HCT116 (cell line): ENCODE data around the gene UQCC5. TPM values are rescaled to one million over a fixed set of nuclear protein-coding genes. Genes with fewer than 3 reads are reported as not detected.

Experiments used
- ATAC-seq: fragments of 200-7000 bp; cut with Tn5 transposase; 2 replicates; pipeline ENCODE4 v1.9.1; 2020; ENCODE audit warnings: mild to moderate bottlenecking, moderate library complexity
- BruUV-seq: library from RNA; stranded (reverse); fragments of 400-500 nt; replicated peaks from 2 replicates; lab custom pipeline; 2021; lab: Mats Ljungman, UMichigan
- CTCF ChIA-PET: fragments of 300-600 bp; sonication (Branson Sonifier 250); formaldehyde crosslinking; loops from one replicate; lab custom pipeline; 2021; ENCODE audit warnings: antibody characterized with exemption; lab: Charles Lee
- POLR2A ChIA-PET: fragments of 300-600, 350-600 bp; sonication (Branson Sonifier 250); formaldehyde crosslinking; loops from one replicate; lab custom pipeline; 2021; ENCODE audit warnings: antibody characterized with exemption; lab: Charles Lee
- RAD21 ChIA-PET, 2 experiments: fragments of 300-600 bp; sonication (Branson Sonifier 250); formaldehyde crosslinking; loops; one replicate each; lab custom pipeline; 2023; ENCODE audit warnings: low total read pairs in 2 of 2; ENCODE audit not compliant: uncharacterized antibody in 2 of 2, unreplicated experiment in 2 of 2, low non-redundant PET in 1 of 2; lab: Charles Lee
- DNase-seq: peaks from one replicate; pipeline ENCODE4 v3.0.0-alpha.2; 2010; ENCODE audit warnings: low read depth, low spot score
- H2AFZ ChIP-seq: fragments of 200-600 bp; shearing (Covaris generic), sonication (generic); 2 replicates; pipeline ENCODE4 v1.6.1; 2017; ENCODE audit warnings: low read depth, mixed run types, mixed read lengths, antibody characterized with exemption, low read length; ENCODE audit not compliant: poor library complexity, severe bottlenecking
- H3K27ac ChIP-seq: 2 replicates; pipeline ENCODE4 v1.5.1; 2012; ENCODE audit warnings: low read depth, low read length
- H3K27me3 ChIP-seq: fragments of 200-600 bp; sonication (generic); 2 replicates; pipeline ENCODE4 v1.6.1; 2016; ENCODE audit warnings: mixed run types, low read length, mixed read lengths; ENCODE audit not compliant: insufficient read depth
- H3K36me3 ChIP-seq, 2 experiments: fragments of 200-500 bp in 1 of 2; fragments of 200-600 bp in 1 of 2; sonication (Bioruptor generic) in 1 of 2; sonication (generic) in 1 of 2; 2 replicates each; pipeline versions ENCODE4 v1.5.1 to v1.6.1; 2014 to 2016; ENCODE audit warnings: low read length in 2 of 2, inconsistent platforms in 1 of 2, mixed read lengths in 1 of 2, mixed run types in 1 of 2; ENCODE audit not compliant: insufficient read depth in 2 of 2, control insufficient read depth in 1 of 2
- H3K4me1 ChIP-seq, 2 experiments: fragments of 200-600 bp in 1 of 2; sonication (generic) in 1 of 2; 2 replicates each; pipeline versions ENCODE4 v1.5.1 to v1.6.1; 2012 to 2017; ENCODE audit warnings: low read length in 2 of 2, inconsistent platforms in 1 of 2, mild to moderate bottlenecking in 1 of 2, mixed read lengths in 1 of 2, mixed run types in 1 of 2, moderate library complexity in 1 of 2; ENCODE audit not compliant: insufficient read depth in 2 of 2, control insufficient read depth in 1 of 2
- H3K4me2 ChIP-seq: fragments of 200-600 bp; sonication (generic); 2 replicates; pipeline ENCODE4 v1.6.1; 2017; ENCODE audit warnings: mixed run types, low read length, mixed read lengths
- H3K4me3 ChIP-seq, 2 experiments: fragments of 200-600 bp in 1 of 2; sonication (generic) in 1 of 2; replicated peaks in 1 of 2; 2 replicates each; pipeline ENCODE4 v1.5.1; 2011 to 2016; ENCODE audit warnings: low read length in 2 of 2, control low read depth in 1 of 2, low read depth in 1 of 2, mild to moderate bottlenecking in 1 of 2, mixed read lengths in 1 of 2, mixed run types in 1 of 2
- H3K79me2 ChIP-seq: fragments of 200-600 bp; sonication (generic); 2 replicates; pipeline ENCODE4 v1.6.1; 2017; ENCODE audit warnings: mild to moderate bottlenecking, mixed run types, low read length, moderate library complexity, mixed read lengths; ENCODE audit not compliant: insufficient read depth
- H3K9ac ChIP-seq: fragments of 200-600 bp; sonication (generic); 2 replicates; pipeline ENCODE4 v1.6.1; 2016; ENCODE audit warnings: low read length, mixed read lengths
- H3K9me2 ChIP-seq: fragments of 200-600 bp; sonication (generic), shearing (Covaris generic); 2 replicates; pipeline ENCODE4 v1.6.1; 2017; ENCODE audit warnings: mixed run types, mild to moderate bottlenecking, moderate library complexity; ENCODE audit not compliant: insufficient read depth
- H3K9me3 ChIP-seq, 2 experiments: fragments of 200-500 bp in 1 of 2; fragments of 200-600 bp in 1 of 2; sonication (Bioruptor generic) in 1 of 2; sonication (generic) in 1 of 2; 2 replicates each; pipeline ENCODE4 v1.6.1; 2014 to 2017; ENCODE audit warnings: low read length in 2 of 2, mixed read lengths in 2 of 2, inconsistent platforms in 1 of 2, low read depth in 1 of 2, mild to moderate bottlenecking in 1 of 2, mixed run types in 1 of 2, moderate library complexity in 1 of 2; ENCODE audit not compliant: control insufficient read depth in 1 of 2, insufficient read depth in 1 of 2
- H4K20me1 ChIP-seq: fragments of 200-600 bp; sonication (generic), shearing (Covaris generic); 2 replicates; pipeline ENCODE4 v1.6.1; 2017; ENCODE audit warnings: mixed run types, mild to moderate bottlenecking, moderate library complexity; ENCODE audit not compliant: insufficient read depth
- CBX3 ChIP-seq: IDR thresholded peaks from 2 replicates; pipeline ENCODE4 v1.6.1; 2012; ENCODE audit warnings: low read depth
- CEBPB ChIP-seq: IDR thresholded peaks from 2 replicates; pipeline ENCODE4 v1.6.1; 2012; ENCODE audit warnings: low read depth
- EGR1 ChIP-seq: IDR thresholded peaks from 2 replicates; pipeline ENCODE4 v1.6.1; 2012; ENCODE audit warnings: low read depth
- ELF1 ChIP-seq: IDR thresholded peaks from 2 replicates; pipeline ENCODE4 v1.6.1; 2012; ENCODE audit warnings: low read depth, borderline replicate concordance
- EZH2 ChIP-seq: fragments of 200-600 bp; sonication (generic); IDR thresholded peaks from 2 replicates; pipeline ENCODE4 v1.6.1; 2017; ENCODE audit warnings: antibody characterized with exemption, mixed run types
- EZH2phosphoT487 ChIP-seq: fragments of 200-600 bp; IDR thresholded peaks from 2 replicates; pipeline ENCODE4 v1.6.1; 2018; ENCODE audit warnings: antibody characterized with exemption, borderline replicate concordance
- FOSL1 ChIP-seq: IDR thresholded peaks from 2 replicates; pipeline ENCODE4 v1.6.1; 2012; ENCODE audit warnings: low read depth
- JUND ChIP-seq: IDR thresholded peaks from 2 replicates; pipeline ENCODE4 v1.6.1; 2012
- POLR2A ChIP-seq: IDR thresholded peaks from 2 replicates; pipeline ENCODE4 v1.7.0; 2011; ENCODE audit warnings: borderline replicate concordance; ENCODE audit not compliant: insufficient read depth, insufficient read length; ENCODE audit errors: extremely low read depth
- POLR2AphosphoS5 ChIP-seq: IDR thresholded peaks from 2 replicates; pipeline ENCODE4 v1.6.1; 2011; ENCODE audit warnings: mild to moderate bottlenecking, low read depth, low read length, moderate library complexity
- SIN3A ChIP-seq: IDR thresholded peaks from 2 replicates; pipeline ENCODE4 v1.6.1; 2012; ENCODE audit warnings: low read depth
- TCF7L2 ChIP-seq: IDR thresholded peaks from 2 replicates; pipeline ENCODE4 v1.7.0; 2011; ENCODE audit warnings: borderline replicate concordance, inconsistent platforms; ENCODE audit not compliant: insufficient read depth, insufficient read length; ENCODE audit errors: extremely low read depth
- ZFX ChIP-seq: fragments of 450-650 bp; IDR thresholded peaks from 2 replicates; pipeline ENCODE4 v1.6.1; 2017
- ZNF274 ChIP-seq: fragments of 200-500 bp; sonication (Bioruptor generic); IDR thresholded peaks from 2 replicates; pipeline ENCODE4 v1.6.1; 2014; ENCODE audit warnings: mild to moderate bottlenecking, low read depth, low read length, inconsistent platforms
- intact Hi-C: fragments of 100-400 bp; cut with micrococcal nuclease; formaldehyde crosslinking; loops from 2 replicates; pipeline ENCODE4 v1.10.0; 2022
- total RNA-seq: library from RNA; stranded (reverse); gene quantifications from one replicate; pipeline ENCODE4 v1.2.1, GENCODE V29; 2021; ENCODE audit not compliant: unreplicated experiment
- TF ChIP-seq, protein P1 (sequence below): IDR thresholded peaks from 2 replicates; pipeline ENCODE4 v1.6.1; 2012
- TF ChIP-seq, protein P2 (sequence below), 3 experiments: fragments of 200-600 bp in 1 of 3; sonication (generic) in 1 of 3; IDR thresholded peaks in 2 of 3; conservative IDR thresholded peaks in 1 of 3; 2 replicates each; pipeline ENCODE4 v1.5.1; 2012 to 2017; ENCODE audit warnings: low read depth in 2 of 3, low read length in 2 of 3, antibody characterized with exemption in 1 of 3, borderline replicate concordance in 1 of 3, control low read depth in 1 of 3, mild to moderate bottlenecking in 1 of 3, mixed read lengths in 1 of 3, mixed run types in 1 of 3, moderate library complexity in 1 of 3; ENCODE audit not compliant: insufficient read depth in 1 of 3
- TF ChIP-seq, protein P3 (sequence below): IDR thresholded peaks from 2 replicates; pipeline ENCODE4 v1.6.1; 2012
- TF ChIP-seq, protein P4 (sequence below): IDR thresholded peaks from 2 replicates; pipeline ENCODE4 v1.6.1; 2012; ENCODE audit warnings: low read depth
- TF ChIP-seq, protein P5 (sequence below): IDR thresholded peaks from 2 replicates; pipeline ENCODE4 v1.6.1; 2011; ENCODE audit warnings: mild to moderate bottlenecking, low read length, moderate library complexity; ENCODE audit not compliant: insufficient replicate concordance; ENCODE audit errors: extremely low read depth

UQCC5 gene
- total RNA-seq, 1 experiment from 2014 or later: 14.1 TPM

DNA sequence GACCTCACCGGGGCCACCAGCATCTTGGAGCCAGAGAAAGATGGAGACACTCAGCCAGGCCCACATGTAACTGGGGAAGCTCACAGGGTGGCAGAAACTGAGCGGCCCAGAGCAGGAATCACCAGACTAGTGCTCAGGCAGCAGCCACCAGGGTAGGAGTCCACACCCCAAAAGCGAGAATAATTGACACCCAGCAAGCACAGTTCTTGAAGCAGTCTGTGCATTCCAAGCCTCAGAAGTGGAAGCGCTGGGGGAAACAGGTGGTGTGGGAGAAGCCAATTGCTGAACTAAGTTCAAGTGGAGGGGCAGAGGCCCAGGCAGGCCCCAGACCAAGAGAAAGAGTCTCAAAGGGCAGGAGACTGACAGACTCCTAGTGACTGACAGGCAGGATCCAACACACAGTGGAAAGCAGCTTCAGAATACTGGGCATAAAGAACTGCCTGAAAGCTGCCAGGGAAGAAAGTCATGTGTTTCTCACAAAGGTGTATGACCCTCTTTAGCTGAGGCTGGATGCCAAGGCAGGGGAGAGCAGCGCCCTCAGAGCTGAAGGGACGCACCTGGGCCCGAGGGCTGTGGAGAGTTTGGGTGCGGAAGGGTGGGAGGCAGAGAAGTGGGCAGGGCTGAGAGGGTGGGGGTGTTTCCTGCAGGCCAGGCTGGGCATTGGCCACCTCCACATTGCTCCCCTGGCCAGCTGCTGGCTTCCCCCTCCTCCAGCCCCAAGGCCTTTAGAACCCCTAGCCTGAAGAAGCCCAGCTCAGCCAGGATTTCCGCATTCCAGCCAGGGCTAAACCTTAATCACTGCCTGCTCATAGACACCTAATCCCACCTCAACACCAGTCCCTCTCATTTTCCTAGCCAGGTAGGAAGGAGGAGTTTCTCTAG, 10.5 kb upstream of the UQCC5 start:
- intact Hi-C loops: no loop called here
- POLR2A ChIA-PET: interaction anchor here (2.7 kb wide), 1 partner anchor 10 kb away, joined by 13 read pairs; the partner anchor contains the start of gene UQCC5
- RAD21 ChIA-PET: no interaction called here
- Histone ChIP-seq H3K27ac (peak overlapping the region; percentile 18; the same call in 1 of the 2 replicates), H3K27me3 (no peaks in the 10 kb centered on the region), H3K9ac (no peak overlapping the region), H2AFZ (no peak overlapping the region), H4K20me1 (no peaks in the 10 kb centered on the region), H3K79me2 (peaks cover 6% of the 10 kb centered on the region; the same call in 1 of the 2 replicates), H3K9me2 (no peaks in the 10 kb centered on the region), H3K36me3 (peaks cover 11 to 17% of the 10 kb centered on the region in 2 experiments), H3K9me3 (no peaks in the 10 kb centered on the region), H3K4me1 (0 out of 4 replicates have a peak, but pooled peaks cover 0 to under 1% of the 10 kb centered on the region in 2 experiments), H3K4me3 (no peak overlapping the region), H3K4me2 (no peak overlapping the region)
- no TSS peak for BruUV-seq
- CTCF ChIA-PET: no interaction called here
- DNase-seq: no peak
- ATAC-seq: no peak
- TF ChIP-seq TCF7L2: no peak
- TF ChIP-seq CBX3: no peak
- TF ChIP-seq, protein P1, sequence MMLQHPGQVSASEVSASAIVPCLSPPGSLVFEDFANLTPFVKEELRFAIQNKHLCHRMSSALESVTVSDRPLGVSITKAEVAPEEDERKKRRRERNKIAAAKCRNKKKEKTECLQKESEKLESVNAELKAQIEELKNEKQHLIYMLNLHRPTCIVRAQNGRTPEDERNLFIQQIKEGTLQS: no peak
- TF ChIP-seq, protein P2, sequence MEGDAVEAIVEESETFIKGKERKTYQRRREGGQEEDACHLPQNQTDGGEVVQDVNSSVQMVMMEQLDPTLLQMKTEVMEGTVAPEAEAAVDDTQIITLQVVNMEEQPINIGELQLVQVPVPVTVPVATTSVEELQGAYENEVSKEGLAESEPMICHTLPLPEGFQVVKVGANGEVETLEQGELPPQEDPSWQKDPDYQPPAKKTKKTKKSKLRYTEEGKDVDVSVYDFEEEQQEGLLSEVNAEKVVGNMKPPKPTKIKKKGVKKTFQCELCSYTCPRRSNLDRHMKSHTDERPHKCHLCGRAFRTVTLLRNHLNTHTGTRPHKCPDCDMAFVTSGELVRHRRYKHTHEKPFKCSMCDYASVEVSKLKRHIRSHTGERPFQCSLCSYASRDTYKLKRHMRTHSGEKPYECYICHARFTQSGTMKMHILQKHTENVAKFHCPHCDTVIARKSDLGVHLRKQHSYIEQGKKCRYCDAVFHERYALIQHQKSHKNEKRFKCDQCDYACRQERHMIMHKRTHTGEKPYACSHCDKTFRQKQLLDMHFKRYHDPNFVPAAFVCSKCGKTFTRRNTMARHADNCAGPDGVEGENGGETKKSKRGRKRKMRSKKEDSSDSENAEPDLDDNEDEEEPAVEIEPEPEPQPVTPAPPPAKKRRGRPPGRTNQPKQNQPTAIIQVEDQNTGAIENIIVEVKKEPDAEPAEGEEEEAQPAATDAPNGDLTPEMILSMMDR (IDR thresholded peaks at IDR 0.05 in 2 of 3, conservative IDR thresholded peaks at IDR 0.05 in 1 of 3; ENCODE audit: borderline replicate concordance in 1 of 3, insufficient read depth in 1 of 3, low read depth in 2 of 3, low read length in 2 of 3): no peak
- TF ChIP-seq CEBPB: no peak
- TF ChIP-seq POLR2AphosphoS5: no peak
- no peak for TF ChIP-seq ZNF274
- TF ChIP-seq, protein P3, sequence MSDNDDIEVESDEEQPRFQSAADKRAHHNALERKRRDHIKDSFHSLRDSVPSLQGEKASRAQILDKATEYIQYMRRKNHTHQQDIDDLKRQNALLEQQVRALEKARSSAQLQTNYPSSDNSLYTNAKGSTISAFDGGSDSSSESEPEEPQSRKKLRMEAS: no peak
- TF ChIP-seq SIN3A: no peak
- TF ChIP-seq EZH2phosphoT487: no peak
- no peak for TF ChIP-seq POLR2A
- TF ChIP-seq EGR1: no peak
- TF ChIP-seq, protein P4, sequence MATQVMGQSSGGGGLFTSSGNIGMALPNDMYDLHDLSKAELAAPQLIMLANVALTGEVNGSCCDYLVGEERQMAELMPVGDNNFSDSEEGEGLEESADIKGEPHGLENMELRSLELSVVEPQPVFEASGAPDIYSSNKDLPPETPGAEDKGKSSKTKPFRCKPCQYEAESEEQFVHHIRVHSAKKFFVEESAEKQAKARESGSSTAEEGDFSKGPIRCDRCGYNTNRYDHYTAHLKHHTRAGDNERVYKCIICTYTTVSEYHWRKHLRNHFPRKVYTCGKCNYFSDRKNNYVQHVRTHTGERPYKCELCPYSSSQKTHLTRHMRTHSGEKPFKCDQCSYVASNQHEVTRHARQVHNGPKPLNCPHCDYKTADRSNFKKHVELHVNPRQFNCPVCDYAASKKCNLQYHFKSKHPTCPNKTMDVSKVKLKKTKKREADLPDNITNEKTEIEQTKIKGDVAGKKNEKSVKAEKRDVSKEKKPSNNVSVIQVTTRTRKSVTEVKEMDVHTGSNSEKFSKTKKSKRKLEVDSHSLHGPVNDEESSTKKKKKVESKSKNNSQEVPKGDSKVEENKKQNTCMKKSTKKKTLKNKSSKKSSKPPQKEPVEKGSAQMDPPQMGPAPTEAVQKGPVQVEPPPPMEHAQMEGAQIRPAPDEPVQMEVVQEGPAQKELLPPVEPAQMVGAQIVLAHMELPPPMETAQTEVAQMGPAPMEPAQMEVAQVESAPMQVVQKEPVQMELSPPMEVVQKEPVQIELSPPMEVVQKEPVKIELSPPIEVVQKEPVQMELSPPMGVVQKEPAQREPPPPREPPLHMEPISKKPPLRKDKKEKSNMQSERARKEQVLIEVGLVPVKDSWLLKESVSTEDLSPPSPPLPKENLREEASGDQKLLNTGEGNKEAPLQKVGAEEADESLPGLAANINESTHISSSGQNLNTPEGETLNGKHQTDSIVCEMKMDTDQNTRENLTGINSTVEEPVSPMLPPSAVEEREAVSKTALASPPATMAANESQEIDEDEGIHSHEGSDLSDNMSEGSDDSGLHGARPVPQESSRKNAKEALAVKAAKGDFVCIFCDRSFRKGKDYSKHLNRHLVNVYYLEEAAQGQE: no peak
- no peak for TF ChIP-seq JUND
- TF ChIP-seq FOSL1: no peak
- TF ChIP-seq, protein P5, sequence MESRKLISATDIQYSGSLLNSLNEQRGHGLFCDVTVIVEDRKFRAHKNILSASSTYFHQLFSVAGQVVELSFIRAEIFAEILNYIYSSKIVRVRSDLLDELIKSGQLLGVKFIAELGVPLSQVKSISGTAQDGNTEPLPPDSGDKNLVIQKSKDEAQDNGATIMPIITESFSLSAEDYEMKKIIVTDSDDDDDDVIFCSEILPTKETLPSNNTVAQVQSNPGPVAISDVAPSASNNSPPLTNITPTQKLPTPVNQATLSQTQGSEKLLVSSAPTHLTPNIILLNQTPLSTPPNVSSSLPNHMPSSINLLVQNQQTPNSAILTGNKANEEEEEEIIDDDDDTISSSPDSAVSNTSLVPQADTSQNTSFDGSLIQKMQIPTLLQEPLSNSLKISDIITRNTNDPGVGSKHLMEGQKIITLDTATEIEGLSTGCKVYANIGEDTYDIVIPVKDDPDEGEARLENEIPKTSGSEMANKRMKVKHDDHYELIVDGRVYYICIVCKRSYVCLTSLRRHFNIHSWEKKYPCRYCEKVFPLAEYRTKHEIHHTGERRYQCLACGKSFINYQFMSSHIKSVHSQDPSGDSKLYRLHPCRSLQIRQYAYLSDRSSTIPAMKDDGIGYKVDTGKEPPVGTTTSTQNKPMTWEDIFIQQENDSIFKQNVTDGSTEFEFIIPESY: no peak
- no peak for TF ChIP-seq ZFX
- TF ChIP-seq ELF1: no peak
- no peak for TF ChIP-seq EZH2
